ENCODE measurements around the gene TCFL5.

- TF ChIP-seq, protein P1, sequence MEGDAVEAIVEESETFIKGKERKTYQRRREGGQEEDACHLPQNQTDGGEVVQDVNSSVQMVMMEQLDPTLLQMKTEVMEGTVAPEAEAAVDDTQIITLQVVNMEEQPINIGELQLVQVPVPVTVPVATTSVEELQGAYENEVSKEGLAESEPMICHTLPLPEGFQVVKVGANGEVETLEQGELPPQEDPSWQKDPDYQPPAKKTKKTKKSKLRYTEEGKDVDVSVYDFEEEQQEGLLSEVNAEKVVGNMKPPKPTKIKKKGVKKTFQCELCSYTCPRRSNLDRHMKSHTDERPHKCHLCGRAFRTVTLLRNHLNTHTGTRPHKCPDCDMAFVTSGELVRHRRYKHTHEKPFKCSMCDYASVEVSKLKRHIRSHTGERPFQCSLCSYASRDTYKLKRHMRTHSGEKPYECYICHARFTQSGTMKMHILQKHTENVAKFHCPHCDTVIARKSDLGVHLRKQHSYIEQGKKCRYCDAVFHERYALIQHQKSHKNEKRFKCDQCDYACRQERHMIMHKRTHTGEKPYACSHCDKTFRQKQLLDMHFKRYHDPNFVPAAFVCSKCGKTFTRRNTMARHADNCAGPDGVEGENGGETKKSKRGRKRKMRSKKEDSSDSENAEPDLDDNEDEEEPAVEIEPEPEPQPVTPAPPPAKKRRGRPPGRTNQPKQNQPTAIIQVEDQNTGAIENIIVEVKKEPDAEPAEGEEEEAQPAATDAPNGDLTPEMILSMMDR (IDR thresholded peaks at IDR 0.05) = no peak
- TF ChIP-seq POLR2AphosphoS5 (IDR thresholded peaks at IDR 0.05; ENCODE audit: insufficient read depth in 1 of 2, low read depth in 1 of 2) = no peak
Observed at GRCh38 chr20:62828511-62829230, 33.0 kb downstream of the TCFL5 start.

All from vagina (tissue), 2 donors.